GM19351 (cell line): ENCODE data around the gene SUPT4H1.

ENCODE experiments used
- ATAC-seq: cut with Tn5 transposase; IDR thresholded peaks from one replicate; pipeline ENCODE4 v1.9.1; 2021; ENCODE audit warnings: mild to moderate bottlenecking, moderate library complexity; ENCODE audit not compliant: unreplicated experiment

The SUPT4H1 gene

DNA sequence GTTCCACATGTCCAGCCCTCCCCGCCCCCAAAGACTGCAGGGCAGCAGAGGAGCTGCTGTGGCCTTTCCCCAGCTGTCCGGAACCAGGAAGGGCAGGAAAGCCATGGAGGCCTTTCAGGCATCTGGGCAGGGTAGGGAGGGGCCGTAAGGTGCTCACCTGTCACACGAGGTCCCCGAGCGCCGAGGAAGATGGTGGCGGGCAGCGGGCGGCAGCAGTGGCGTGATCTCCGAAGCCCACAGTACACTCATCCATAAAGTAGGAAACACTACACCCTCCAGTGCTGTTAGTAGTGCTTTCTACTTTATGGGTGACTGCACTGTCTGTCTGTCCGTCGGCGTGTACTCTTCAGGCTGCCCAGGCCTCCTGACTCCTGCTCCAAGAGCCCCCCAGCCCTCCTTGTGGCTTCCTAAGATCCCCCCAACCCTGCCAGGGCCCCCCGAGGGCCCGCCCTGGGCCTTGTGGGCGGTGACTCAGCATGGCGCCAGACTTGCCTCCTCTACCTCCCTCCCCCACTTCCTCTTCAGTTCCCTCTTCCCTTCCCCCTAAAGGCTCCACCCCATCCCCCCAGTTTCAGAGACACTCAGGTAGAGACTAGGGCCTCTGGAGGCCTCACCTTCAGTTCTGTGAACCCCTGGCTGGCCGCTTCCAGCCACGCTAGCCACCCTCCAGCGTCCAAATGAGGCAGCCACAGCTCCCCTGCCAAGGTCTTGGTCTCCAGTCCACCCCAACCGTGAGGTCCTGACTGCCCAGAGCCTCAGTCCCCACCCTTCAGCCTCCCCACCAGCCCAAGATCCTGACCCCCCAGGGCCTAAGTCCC is 20.8 kb downstream of the SUPT4H1 start:
- no peak for ATAC-seq

DNA sequence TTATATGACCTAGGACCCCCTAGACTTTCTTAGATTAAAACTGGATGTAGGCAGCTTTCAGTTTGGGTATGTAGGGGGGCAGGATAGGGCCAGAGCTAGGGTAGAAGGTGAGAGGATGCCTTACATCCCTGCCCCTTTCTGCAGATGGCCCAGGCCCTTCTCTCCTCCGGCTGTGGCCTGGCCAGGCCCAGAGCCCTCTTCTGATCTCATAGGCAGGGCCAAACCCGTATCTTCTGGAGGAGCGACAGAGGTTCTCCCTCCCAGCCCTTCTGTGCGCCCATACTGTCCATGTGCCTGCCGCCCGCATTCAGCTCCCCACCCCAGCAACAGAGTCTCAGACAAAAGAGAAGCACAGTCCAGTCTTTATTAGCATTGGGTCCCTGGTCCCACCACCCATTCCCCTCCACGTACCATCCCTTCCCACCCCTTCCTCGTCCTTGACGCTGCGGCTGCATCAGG is 21.4 kb downstream of the SUPT4H1 start:
- no peak for ATAC-seq

DNA sequence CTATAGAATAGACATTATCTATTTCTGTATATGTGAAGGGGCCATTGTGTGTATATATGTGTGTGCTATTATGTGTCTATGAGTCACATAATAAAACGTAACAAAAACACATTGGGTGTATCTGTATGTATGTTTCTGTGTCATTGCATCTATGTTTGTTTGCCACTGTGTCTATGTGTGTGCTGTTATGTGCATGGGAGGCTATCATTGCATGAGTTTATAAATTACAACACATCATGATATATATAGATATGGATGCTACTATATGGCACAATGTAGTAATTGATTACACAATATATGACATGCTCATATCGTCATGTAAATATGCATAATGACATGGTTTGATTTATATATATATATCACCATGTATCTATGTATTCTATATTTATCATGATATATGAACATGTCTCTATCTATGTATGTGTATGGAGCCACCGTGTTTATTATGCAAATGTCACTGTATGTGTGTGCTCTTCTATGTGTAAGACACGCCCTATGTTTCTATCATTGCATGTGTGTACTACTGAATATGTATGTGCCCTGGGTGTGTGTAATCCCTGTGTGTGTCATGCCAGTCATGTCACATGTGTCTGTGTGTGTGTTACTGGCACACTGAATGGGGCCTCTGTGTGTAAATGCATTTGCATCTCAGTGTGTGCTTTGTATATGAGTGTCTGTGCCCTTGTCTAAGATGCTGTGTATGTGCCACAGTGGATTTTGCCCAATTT is 22.0 kb downstream of the SUPT4H1 start:
- ATAC-seq, result peak; percentile 14

DNA sequence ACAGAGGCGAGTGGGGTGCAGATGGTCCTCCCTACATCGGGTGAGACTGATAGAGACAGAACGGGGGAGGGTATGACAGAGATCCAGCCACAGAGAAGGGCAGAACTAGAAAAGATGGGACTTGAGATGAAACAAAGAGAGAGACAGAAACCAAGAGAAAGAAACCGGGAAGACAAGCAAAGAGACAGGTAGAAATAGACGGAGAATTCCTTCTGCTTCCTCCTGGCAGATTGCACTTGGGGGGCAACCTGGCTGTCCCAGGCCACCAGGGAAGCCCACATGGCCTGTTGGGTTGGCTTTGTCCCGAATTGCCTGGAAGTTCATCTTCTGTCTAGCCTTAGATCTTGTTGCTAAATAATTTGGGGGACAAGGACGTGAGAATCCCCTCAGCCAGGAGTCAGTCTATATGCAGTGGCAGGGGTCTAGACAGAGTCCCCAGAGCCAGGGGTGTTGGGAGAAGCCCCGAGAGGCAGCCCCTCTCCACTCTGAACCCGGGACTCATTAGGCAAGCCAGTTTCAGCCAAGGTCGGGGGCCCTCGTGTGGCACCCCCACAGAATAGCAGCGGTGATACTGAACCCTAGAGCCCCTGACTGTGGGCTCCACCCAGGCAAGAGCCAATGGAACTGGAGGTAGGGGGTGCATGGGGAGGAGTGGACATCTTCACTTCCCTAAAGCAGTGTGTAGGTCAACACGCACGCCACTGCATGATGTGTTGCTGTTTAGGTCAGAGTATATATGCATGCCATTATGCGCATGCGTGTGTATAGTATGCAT is 22.8 kb downstream of the SUPT4H1 start:
- ATAC-seq, result peak; percentile 43

DNA sequence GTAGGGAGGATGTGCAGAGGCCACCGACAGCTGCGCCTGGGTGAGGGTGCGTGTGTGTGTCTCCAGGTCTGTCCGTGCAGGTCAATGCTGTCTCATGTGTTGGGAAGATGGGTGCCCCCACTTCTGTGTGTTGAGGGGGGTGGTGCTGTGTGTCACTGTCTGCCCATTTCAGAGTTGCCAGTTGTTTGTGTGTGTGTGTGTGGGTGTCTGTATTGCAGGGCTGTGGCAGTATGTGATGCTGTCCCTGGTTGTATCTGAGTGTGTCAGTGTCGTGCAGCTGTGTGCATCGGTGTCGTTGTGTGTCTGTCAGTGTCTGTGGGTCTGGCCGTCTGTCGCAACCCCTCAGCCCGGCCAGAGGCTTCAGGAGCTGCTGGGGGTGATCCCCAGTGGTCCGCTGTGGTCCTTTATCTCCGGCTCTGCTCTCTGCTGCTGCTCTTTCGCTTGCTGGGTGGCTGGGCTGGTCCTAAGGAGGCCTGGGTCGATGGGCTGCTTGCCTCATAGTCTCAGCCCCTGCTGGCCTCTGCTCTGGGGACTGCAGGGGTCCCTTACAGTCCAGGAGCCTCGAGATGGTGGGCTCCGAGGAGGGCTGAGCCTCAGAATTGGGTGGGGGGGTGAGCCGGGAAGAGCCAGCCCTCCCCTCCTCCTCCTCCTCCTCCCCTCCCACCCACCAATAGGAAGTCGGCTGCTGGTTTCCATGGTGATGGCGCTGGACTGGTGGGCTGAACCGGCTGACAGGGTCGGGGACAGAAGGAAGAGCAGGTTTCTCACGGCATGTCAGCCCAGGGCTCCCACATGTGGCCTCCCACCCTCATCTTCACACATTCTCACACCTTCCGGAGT is 23.6 kb downstream of the SUPT4H1 start, which contains the start of gene TSPOAP1:
TSPOAP1 (minus strand) TSS at position 601 of the 840 bp plus-strand sequence. CDS start 875 bp downstream, outside the sequence.
- ATAC-seq, result peak; percentile 2

DNA sequence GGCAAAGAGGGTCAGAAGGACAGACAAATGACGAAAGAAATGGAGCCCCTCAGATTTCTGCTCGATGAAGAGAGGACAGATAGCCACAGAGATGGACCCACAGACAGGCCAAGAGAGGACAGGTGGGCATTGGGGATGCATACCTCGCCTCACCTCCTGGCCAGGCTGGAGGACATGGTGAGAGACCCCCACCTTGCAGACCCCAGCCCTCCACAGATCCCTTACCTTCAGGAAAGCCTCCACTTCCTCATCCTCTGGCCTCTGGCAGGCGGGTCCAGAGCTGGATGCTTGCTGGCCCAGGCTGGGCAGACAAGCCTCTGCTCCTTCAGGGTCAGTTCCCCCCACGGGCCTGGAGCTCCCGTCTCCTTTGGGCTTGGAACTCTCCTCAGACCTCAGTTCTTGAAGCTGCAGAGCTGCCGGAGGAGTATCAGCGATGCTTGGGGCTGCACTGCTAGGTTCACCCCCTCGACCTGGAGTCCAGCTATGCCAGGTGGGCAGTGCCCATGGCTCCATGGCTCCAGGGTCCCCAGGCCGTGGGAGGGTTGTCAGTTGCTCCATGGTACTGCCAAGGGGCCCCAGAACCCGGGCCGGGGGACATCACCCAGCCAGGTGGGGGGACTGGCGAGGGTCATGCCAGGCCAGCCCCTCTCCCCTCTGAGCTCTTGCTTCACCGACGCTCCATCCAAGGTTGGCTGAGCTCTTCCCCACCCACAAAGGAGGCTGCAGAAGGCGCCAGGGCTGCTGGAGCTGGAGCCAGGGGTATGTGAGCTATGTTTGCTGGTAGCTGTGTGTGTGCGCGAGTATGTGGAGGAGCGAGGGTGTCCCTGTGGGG is 24.4 kb downstream of the SUPT4H1 start:
- no peak for ATAC-seq

DNA sequence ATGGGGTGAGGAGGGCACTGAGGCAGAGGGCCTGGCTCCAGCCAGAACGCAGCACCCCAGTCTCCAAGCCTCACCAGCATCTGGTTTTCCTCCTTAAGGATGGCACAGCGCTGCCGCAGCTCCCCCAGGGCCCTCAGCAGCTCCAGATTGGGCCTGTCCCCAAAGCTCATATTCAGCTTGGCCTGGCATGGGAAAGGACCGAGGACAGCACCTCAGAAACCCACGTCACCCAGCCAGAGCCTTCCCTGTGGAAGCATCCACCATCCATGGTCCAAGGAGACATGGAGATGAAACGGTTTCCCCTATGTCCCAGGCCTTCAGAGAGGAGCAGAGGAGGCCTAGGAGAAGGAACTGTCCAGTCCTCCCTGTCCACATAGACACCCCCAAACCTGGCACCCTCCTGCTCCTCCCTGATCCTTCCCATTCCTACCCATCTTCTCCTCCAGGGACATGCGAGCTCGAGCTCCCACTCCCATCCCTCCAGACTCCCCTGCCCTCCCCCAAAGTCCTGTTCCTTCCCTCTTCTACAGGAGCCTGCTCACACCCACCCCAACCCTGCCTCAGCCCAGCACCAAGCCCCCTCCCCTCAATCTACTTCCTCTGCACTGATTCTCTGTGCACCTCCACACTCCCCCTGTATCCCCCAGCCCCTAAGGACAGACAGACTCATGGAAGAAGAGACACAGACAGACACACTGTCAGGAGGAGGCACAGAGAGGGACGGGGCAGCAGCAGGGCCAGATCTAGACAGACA is 25.2 kb downstream of the SUPT4H1 start:
- ATAC-seq, result no peak

DNA sequence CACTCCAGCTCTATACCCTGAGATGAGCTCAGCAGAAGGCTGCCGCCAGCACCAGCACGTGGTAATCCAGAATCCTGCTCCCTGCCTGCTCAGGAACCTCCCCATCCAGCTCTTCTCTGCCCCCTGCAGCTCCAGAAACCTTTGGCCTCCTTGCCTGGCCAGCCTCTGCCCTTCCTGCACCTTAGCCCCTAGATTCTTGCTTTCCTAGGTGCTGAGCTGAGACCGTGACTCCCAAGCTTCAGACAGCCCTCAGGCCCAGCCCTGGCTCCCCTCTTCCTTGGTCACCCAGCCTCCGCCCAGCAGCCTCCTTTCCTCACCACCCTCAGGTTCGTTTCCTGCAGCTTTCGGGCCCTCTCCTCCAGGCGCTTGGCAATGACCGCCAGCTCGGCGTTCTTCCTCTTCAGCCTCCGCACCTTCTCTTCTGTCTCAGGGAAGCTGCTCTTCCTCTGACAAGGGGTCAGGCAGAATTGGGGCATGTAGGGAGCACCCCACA is 26.0 kb downstream of the SUPT4H1 start:
- ATAC-seq, result no peak

DNA sequence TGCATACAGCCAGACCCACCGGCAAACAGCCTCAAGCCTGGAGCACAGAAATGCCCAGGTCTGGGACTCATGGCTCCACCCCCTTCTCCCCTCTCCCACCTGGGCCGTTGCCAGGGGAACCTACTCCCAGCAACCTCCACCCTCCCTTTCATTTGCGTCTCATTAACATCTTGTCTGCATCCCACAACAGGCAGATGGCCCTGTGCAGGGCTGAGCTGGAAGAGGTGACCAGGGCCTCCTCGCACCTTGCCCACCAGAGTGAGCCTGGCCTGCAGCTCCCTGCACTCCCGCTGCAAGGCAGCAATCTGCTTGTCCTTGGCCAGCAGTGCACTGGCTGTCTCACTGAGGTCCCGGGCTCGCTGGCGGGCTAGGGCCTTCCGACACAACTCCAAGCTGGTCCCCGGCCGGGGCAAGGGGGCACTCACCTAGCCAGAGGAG is 26.7 kb downstream of the SUPT4H1 start:
- no peak for ATAC-seq

DNA sequence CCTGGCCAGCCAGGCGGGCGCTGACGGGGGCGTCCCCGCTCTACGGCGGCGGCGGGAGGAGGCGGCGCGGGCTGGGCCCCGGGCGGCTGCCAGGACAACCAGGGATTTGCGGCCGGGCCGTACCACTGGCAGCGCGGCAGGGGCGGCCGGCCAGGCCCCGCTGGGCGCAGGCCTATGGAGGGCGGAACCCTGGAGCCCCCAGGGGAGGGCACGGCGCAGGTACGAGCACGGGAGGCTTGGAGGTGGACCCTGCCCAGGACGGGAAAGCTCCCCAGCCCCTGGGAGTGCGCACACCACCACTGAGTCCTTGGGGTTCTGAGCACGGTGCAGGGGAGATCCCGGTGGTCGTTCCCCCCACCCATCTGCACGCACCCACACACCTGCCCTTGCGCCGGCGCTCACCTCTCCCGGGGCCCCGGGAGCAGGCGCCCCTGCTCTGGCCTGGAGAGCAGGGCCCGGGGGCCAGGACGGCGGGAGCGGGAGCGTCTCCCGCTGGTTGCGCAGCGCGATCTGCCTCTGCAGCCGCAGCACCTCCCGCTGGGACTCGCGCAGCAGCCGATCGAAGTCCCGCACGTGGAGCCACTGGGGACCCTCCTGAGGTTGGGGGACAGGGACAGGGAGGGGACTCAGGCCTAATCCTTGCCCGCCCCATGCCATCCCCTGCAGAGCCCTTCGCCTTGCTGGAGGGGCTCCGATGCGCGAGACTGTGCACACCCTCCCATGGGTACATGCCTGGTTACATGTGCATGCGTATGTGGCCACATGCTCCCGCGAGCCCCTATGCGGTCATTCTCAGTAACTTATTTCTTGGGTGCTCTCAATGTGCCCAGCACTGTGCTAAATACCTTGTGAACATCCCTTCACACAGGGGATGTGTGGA is 27.4 kb downstream of the SUPT4H1 start:
- no peak for ATAC-seq

DNA sequence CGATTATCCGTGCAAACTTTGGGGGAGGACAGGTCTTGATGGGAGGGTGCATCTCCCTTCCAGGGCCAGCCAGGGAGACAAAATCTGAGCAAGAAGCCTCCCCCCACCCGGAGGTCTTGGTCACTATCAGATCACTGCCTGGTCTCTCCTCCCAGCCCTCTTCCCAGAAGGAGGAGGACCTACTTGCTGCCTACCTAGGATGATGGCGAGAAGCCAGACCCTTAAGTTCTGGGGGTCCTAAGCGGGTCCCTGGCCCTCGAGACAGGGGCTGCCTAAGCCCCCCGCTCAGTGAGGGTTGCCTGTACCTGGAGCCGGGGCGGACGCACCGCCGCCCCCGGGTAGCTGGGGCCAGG is 28.0 kb downstream of the SUPT4H1 start:
- ATAC-seq, result no peak

DNA sequence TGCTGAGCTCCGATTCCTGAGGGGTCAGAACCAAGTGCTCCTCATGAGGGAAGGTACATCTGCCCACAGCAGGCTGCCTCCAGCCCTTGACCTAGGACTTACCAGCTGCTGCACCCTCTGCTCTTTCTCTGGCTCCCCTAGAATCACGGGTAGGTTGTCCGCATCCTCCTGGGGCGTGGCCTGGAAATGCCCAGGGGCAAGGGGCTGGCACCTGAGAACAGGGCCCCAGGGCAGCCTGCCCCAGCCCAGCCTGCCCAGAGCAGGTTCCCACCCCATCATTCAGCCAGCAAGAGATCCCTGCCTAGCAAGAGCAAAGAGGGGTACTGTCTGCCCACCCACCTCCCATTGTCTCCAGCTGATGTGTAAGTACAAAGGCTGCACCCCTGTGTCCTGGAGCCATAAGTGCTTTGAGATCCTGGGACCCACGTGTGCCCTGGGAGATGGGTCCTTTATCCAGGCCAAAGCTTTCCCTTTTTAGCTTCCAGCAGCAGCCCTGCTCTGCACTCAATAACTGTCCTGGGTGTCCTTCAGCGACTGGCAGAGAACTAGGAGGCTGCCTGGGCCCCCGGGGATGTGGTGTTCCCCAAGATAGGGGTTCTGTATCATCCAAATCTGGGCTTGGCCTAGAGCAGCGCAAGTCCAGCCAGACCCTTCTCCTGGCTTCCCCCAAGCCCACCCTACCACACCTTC is 28.5 kb downstream of the SUPT4H1 start:
- no peak for ATAC-seq

DNA sequence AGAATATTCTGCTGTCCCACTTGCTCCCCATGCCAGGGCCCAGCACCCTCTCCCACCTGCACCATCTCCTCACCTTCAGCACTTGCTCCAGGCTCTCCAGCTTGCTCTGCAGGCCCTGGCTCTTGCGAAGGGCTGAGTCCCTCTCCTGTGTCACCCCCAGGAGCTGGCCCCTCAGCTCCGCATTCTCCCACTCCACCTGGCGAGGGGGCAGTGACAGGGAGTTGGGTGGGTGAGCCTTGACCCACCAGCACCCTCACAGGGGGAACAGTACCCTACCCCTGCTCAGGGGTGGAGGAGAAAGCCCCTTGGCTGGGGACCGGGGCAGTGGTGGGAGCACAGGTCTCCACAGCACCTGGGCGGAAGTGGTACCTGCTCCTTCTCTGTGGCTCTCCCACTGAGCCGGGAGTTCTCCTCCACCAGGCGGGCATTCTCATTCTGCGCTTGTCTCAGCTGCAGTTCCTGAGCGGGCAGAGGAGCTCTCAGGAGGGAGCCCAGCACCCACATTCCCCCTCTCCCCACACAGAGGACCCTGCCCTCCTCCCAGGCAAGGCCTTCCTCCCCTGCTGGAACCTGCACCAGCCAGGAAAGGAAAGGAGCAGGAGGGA is 29.3 kb downstream of the SUPT4H1 start:
- no peak for ATAC-seq

DNA sequence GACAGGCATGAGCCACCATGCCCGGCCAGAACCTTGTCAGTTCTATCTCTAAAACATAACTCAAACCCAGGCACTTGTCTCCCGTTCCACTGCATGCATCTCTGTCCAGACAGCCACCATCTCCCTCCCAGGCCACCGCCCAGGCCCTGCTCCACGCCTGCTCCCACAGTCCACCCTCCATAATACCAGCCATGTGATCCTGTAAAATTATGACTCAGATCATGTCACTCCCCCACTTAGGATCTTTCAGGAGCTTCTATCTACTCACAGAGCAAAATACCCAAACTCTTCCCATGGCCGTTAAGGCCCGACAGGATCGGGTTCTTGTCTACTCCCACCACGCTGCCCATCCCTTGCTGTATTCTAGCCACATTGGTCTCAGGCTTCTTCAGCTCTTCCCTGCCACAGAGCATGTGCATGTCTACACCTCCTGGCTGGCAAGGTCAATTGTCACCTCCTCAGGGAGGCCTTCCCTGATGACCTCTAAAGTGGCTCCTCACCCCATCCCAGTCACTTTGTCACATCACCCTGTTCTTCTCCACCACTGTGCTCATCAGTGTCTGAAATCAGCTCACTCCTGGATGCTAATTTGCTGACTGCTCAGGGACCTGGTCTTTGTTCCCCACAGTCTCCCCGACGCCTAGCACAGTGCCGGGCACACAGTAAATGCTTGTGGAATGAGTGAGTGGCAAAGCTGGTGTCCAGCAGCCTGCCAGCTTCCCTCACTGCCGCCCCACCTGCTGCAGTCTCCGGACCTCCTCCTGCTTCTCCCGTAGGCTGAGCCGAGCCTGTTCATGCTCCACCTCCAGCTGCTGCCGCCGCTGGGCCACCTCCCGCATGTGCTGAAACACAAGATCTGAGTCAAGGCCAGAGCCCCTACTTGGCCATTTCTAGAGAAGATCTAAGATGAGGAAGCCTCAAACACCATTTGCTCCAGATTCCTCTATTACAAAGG is 30.2 kb downstream of the SUPT4H1 start:
- no peak for ATAC-seq

DNA sequence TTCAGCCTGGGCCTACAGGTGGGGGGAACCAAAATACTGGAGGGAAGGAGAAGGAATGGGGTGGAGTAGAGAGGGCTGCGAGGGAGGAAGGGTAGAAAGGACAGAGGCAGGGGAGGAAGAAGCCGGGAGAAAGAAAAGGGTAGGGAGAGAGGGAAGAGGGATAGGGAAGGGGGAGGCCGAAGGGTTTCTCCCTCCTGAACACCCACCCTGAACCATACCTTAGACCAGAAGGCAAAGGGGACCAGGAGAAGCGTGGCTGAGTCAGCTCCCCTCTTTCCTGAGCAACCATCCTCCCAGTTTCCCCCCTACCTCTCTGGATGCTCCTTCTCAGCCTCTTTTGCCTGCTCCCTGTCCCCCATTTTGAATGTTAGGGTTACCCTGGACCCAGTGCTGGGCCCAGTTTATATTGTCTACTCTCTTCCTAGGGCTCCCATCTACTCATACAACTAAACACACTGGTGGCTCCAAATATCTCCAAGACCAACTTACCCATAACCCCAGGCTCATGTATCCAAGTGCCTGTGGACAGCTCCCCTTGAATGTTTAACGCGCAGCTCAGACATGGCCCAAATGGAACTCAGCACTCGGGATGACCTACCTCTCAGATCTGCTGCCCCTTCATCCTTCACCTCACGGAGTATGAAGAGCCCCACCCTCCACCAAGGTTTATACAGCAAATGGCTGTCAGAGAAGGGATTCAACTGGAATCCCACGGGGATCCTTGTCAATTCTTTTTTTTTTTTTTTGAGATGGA is 31.3 kb downstream of the SUPT4H1 start:
- ATAC-seq, result no peak
